ENCODE data around the gene ABCA6. TPM values are rescaled to one million over a fixed set of nuclear protein-coding genes. Genes with fewer than 3 reads are reported as not detected.

The ABCA6 gene
- total and polyA plus RNA-seq, 5 experiments from 2014 or later = 0.15 to 0.70 (median 0.66) TPM; not detected in 2

DNA sequence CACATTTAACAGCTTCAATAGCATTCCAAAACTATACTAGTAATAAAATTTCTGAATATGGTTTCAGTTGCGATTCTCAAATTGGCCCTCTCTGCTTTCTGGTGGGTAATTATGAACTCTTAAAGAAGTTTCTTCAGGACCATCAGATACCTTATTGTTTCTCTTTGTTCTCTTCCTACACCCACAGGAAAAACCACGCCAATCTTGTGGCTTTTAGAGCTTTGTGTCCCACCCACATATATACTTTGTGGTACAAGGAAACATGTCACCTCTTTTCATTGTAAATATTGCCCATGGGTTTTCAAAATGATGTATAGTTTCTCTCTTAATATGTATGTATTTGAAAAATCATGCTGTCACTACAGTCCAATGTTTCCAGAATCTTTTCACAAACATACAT lies 93.1 kb downstream of the ABCA6 start:
- H3K36me3 Mint-ChIP-seq = peaks cover 0 to 13% (median 0%) of the 10 kb centered on the region in 3 donors
- POLR2A ChIA-PET = no interaction called here
- H3K9me3 Mint-ChIP-seq = peaks cover 3 to 17% (median 8%) of the 10 kb centered on the region in 9 donors
- peak overlapping the region in 2 of 10 donors; percentile 14 to 47 for H3K27ac Mint-ChIP-seq
- DNase-seq (peak in 1 of 10 donors; percentile 1), ATAC-seq (no peak)
- H3K27me3 Mint-ChIP-seq = peaks cover 0 to 2% (median 0%) of the 10 kb centered on the region in 5 donors
- H3K4me3 Mint-ChIP-seq = peak overlapping the region in 2 of 10 donors; percentile 28 to 42
- peaks cover 4 to 22% (median 15%) of the 10 kb centered on the region in 4 donors for H3K4me1 Mint-ChIP-seq

DNA sequence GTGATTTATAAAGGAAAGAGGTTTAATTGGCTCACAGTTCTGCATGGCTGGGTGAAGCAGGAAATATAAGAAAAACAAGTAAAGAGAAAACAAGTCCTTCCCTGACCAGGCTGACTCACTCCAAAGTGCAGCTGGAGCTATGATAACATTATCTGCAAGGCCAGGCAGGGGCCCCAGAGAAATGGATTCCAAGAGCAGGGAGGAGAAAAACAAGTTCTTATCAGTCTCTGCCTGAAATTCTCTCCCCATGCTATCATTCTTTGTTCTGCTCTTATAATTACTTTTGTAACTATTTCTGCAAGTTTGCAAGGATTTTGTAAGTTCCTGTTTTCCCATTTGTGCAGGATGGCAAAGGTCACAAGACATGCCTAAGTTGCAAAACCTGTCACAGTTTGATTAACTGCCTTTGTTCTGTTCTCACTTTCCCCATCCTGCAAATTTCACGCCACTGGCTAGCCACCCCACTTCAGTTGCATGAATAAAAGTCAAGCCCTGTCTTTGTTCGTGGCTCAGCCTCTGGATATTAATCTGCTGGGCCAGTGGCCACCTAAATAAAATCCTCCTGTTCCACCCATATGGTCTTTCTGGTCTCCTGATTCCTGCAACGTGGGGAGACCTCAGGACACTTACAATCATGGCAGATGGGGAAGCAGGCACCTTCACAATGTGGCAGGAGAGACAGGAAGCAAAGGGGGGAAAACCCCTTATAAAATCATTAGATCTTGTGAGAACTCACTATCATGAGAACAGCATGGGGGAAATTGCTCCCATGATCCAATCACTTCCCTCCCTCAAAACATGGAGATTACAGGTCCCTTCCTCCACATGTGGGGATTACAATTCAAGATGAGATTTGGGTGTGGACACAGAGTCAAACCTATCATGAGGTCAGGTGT lies 94.1 kb downstream of the ABCA6 start:
- H3K27me3 Mint-ChIP-seq = peaks cover 0 to 2% (median 0%) of the 10 kb centered on the region in 5 donors
- peaks cover 4 to 22% (median 15%) of the 10 kb centered on the region in 4 donors for H3K4me1 Mint-ChIP-seq
- DNase-seq (no peak), ATAC-seq (no peak)
- H3K4me3 Mint-ChIP-seq = peak overlapping the region in 2 of 10 donors; percentile 28 to 45
- H3K27ac Mint-ChIP-seq = no peak overlapping the region
- peaks cover 0 to 8% (median 0%) of the 10 kb centered on the region in 3 donors for H3K36me3 Mint-ChIP-seq
- POLR2A ChIA-PET = no interaction called here
- peaks cover 0 to 10% (median 4%) of the 10 kb centered on the region in 9 donors for H3K9me3 Mint-ChIP-seq

DNA sequence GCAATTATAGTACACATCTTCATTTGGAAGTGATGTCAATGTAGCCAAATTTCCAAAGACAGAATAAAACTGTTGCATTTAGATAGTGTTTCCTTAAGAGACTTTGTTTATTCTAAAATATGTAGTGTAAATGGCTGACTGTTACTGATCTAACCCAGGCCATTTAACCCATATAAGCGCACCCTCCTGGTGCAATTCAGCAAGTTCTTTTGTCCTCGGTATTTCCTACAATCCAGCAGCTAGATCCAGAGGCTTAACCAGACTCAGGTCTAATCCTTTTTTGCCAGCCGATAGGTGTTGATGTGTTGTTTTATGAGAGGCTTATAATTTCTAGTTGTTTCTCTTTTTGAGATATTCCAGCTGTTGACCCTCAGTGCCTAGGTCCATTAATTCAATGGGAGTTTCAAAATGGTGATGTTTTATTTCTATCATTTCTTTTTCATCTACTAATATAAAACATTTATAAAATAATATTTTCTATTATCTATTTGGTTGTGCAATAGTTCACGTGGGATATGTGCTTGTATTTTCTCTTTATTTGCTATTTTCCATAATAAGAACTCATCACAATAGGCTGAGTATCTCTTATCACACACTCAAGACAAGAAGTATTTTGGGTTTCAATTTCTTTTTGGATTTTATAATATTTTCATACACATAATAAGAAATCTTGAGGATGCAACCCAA lies 95.4 kb downstream of the ABCA6 start:
- POLR2A ChIA-PET = no interaction called here
- Mint-ChIP-seq H3K4me1 (peaks cover 4 to 22% (median 15%) of the 10 kb centered on the region in 4 donors), H3K4me3 (no peak overlapping the region), H3K27me3 (peaks cover 0 to 2% (median 0%) of the 10 kb centered on the region in 5 donors), H3K9me3 (peaks cover 0 to 2% (median 0%) of the 10 kb centered on the region in 9 donors), H3K36me3 (peaks cover 0 to 4% (median 0%) of the 10 kb centered on the region in 3 donors), H3K27ac (no peak overlapping the region)
- ATAC-seq (no peak), DNase-seq (no peak)

DNA sequence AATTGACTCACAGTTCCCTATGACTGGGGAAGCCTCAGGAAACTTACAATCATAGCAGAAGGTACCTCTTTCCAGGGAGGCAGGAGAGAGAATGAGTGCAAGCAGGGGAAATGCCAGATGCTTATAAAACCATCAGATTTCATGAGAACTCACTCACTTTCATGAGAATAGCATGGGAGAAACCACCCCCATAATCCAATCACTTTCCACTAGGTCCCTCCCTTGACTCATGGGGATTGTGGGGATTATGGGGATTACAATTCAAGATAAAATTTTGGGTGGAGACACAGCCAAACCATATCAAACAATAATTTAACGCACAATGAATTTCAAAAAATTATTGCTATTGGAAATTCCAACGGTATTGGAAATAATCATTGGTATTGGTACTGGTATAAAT lies 96.0 kb downstream of the ABCA6 start:
- ATAC-seq = no peak
- Mint-ChIP-seq H3K27ac (no peak overlapping the region), H3K9me3 (no peaks in the 10 kb centered on the region), H3K36me3 (no peaks in the 10 kb centered on the region), H3K4me1 (peaks cover 4 to 22% (median 15%) of the 10 kb centered on the region in 4 donors), H3K4me3 (no peak overlapping the region), H3K27me3 (no peaks in the 10 kb centered on the region)
- POLR2A ChIA-PET = no interaction called here
- DNase-seq = no peak

DNA sequence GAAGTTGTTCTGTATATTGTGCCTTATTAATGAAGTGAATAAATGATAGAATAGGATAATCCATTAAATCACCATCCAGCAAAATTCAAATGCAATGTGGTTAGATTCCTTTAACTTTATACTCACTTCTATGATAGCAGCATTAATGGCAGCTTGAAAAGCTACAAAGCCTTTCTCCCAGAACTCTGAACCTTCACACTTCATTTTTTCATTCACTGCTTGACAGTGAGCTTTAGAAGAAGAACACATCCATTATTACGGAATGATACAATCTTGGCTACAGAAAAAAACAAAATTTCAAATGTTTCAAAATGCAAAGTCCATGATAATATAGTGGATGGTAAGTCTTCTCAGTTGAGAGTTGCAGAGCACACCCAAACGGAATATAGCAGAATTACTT lies 97.3 kb downstream of the ABCA6 start:
- no peaks in the 10 kb centered on the region for H3K9me3 Mint-ChIP-seq
- DNase-seq (no peak), ATAC-seq (no peak)
- no peak overlapping the region for H3K4me3 Mint-ChIP-seq
- no peaks in the 10 kb centered on the region for H3K36me3 Mint-ChIP-seq
- H3K4me1 Mint-ChIP-seq = peaks cover 4 to 22% (median 15%) of the 10 kb centered on the region in 4 donors
- no peak overlapping the region for H3K27ac Mint-ChIP-seq
- POLR2A ChIA-PET = no interaction called here
- H3K27me3 Mint-ChIP-seq = no peaks in the 10 kb centered on the region

DNA sequence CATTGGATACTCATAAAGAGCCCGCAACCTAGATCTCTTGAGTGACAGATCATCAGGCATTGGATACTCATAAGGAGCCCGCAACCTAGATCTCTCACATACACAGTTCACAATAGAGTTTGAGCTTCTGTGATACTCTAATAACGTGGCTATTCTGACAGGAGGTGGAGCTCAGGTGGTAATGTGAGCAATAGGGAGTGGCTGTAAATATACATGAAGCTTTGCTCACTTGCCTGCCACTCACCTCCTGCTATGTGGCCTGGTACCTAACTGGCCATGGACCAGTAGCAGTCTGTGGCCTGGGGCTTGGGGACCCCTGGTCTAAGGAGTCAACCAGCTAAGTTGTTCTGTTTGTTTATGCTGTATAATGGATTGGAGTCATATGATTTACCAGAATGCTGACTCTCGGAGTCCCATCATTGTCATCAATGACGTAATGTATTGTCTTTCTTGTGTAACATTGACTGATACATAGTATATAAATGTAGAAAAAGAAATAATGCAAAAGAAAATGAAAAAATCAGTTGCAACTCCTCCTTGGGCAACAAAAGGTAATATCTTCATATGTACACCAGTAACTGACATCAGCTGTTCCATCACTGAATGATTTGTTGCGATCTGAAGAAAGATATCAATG lies 98.5 kb downstream of the ABCA6 start:
- Mint-ChIP-seq H3K36me3 (no peaks in the 10 kb centered on the region), H3K27ac (no peak overlapping the region), H3K9me3 (peaks cover 0 to 7% (median 0%) of the 10 kb centered on the region in 9 donors), H3K4me3 (no peak overlapping the region), H3K27me3 (no peaks in the 10 kb centered on the region), H3K4me1 (peaks cover 2 to 11% (median 7%) of the 10 kb centered on the region in 4 donors)
- POLR2A ChIA-PET = no interaction called here
- ATAC-seq (no peak), DNase-seq (no peak)

DNA sequence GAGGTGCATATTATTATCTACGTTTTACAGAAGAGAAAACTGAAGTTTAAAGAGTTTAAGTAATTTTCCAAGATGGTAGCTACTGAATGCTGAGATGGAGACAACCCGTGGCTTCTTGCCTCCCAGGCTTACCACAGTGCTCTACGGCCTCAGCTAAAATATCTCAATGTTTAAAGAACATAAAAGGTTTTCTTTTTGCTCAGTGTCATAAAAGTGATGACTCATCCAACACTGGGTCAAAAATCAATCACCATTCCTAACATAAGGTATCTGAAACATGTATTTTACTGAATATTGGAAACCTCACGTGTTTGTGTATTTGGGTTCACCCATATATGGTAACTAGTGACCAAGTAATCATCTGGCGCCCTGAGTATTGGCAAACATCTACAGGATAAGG lies 99.4 kb downstream of the ABCA6 start:
- no peak overlapping the region for H3K27ac Mint-ChIP-seq
- H3K4me3 Mint-ChIP-seq = no peak overlapping the region
- H3K27me3 Mint-ChIP-seq = peaks cover 0 to 2% (median 0%) of the 10 kb centered on the region in 5 donors
- H3K9me3 Mint-ChIP-seq = peaks cover 0 to 13% (median 3%) of the 10 kb centered on the region in 9 donors
- POLR2A ChIA-PET = no interaction called here
- H3K4me1 Mint-ChIP-seq = peaks cover 0 to 3% (median 0%) of the 10 kb centered on the region in 4 donors
- ATAC-seq (no peak), DNase-seq (no peak)
- peaks cover 0 to 4% (median 0%) of the 10 kb centered on the region in 3 donors for H3K36me3 Mint-ChIP-seq

DNA sequence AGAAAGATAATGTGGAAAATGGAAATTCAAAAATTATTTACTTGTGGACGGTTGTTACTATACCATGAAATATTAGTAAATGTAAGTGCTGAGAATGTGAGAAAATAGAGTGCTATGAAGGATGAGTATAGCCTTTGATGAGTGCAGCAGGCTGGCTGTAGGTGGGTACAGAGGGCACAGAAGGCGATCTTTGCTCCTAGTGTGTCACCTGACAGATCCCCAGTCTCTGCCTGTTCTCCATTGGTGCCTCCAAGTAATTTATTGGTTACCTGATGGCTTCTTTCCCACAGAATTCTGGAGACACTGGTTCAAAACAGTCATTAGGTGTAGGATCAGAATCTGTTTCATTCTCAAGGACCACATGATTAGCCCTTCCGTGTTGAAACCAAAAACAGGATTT lies 109.9 kb downstream of the ABCA6 start:
- H3K27me3 Mint-ChIP-seq = peaks cover 0 to 23% (median 4%) of the 10 kb centered on the region in 5 donors
- DNase-seq (no peak), ATAC-seq (no peak)
- no peak overlapping the region for H3K27ac Mint-ChIP-seq
- H3K4me3 Mint-ChIP-seq = no peak overlapping the region
- POLR2A ChIA-PET = no interaction called here
- H3K36me3 Mint-ChIP-seq = peaks cover 0 to 13% (median 4%) of the 10 kb centered on the region in 3 donors
- no peaks in the 10 kb centered on the region for H3K4me1 Mint-ChIP-seq
- H3K9me3 Mint-ChIP-seq = peaks cover 0 to 20% (median 3%) of the 10 kb centered on the region in 9 donors

DNA sequence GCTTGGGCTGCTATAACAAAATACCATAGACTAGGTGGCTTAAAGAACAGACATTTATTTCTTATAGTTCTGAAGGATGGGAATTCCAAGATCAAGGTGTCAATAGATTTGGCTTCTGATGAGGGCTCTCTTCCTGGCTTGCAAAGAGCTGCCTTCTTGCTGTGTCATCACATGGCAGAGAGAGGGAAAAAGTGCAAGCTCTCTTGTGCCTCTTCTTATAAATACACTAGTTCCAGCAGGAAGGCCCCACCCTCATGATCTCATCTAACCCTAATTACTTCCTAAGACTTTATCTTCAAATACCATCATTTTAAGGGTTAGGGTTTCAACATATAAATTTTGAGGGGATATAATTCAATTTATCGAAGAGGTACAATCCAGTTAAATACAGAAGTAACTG lies 111.5 kb downstream of the ABCA6 start:
- POLR2A ChIA-PET = no interaction called here
- Mint-ChIP-seq H3K4me3 (no peak overlapping the region), H3K4me1 (no peaks in the 10 kb centered on the region), H3K27ac (no peak overlapping the region), H3K27me3 (peaks cover 0 to 16% (median 4%) of the 10 kb centered on the region in 5 donors), H3K9me3 (peaks cover 0 to 4% (median 0%) of the 10 kb centered on the region in 9 donors), H3K36me3 (peaks cover 0 to 4% (median 3%) of the 10 kb centered on the region in 3 donors)
- ATAC-seq (no peak), DNase-seq (no peak)

Small RNA genes within 50 kb of the gene (microRNA-seq; reads per million reads assigned to microRNA genes)
- gene MIR4524A (ENCODE audit: borderline microRNAs expressed) (not detected), gene MIR4524B (ENCODE audit: borderline microRNAs expressed) (not detected)

Other genes starting within 250 kb of the ABCA6 start
- gene ABCA8, start 186.5 kb downstream of the ABCA6 start, total RNA-seq = not detected
- not detected for gene ABCA8, start 186.5 kb downstream of the ABCA6 start, polyA plus RNA-seq
- gene ABCA9, start 81.0 kb downstream of the ABCA6 start, total RNA-seq = under 1 TPM; 0.08 to 0.30 TPM
- not detected for gene ABCA9, start 81.0 kb downstream of the ABCA6 start, polyA plus RNA-seq
- 1 to 10 TPM; 3.2 to 5.5 TPM for gene ABCA10, start 86.9 kb upstream of the ABCA6 start, total RNA-seq
- gene ABCA10, start 86.9 kb upstream of the ABCA6 start, polyA plus RNA-seq = not detected
- 10 to 100 TPM; 36.4 to 40.0 TPM for gene ABCA5, start 185.2 kb upstream of the ABCA6 start, total RNA-seq
- 1 to 10 TPM; 6.0 to 6.6 (median 6.3) TPM for gene ABCA5, start 185.2 kb upstream of the ABCA6 start, polyA plus RNA-seq

Measured in naive thymus-derived CD8-positive, alpha-beta T cell (primary cell).